HepG2 (cell line): Measurements from ENCODE around the gene RHOT2. TPM values are rescaled to one million over a fixed set of nuclear protein-coding genes. Genes with fewer than 3 reads are reported as not detected.

Experiments used
- ARID2 ChIP-seq: sonication (generic); formaldehyde crosslinking; IDR thresholded peaks from 2 replicates; pipeline ENCODE4 v1.8.1; 2022; ENCODE audit warnings: mild to moderate bottlenecking, missing genetic modification reagents, borderline replicate concordance
- BORCS8-MEF2B ChIP-seq: sonication (generic); formaldehyde crosslinking; IDR thresholded peaks from 2 replicates; pipeline ENCODE4 v1.8.0; 2022; ENCODE audit warnings: mild to moderate bottlenecking, missing genetic modification reagents
- CERS6 ChIP-seq: sonication (generic); formaldehyde crosslinking; IDR thresholded peaks from 2 replicates; pipeline ENCODE4 v1.5.0; 2020; ENCODE audit warnings: missing genetic modification reagents
- FOSL2 ChIP-seq: sonication (generic); formaldehyde crosslinking; IDR thresholded peaks from 2 replicates; pipeline ENCODE4 v1.4.0; 2020; ENCODE audit warnings: missing genetic modification reagents
- HMGA1 ChIP-seq: sonication (generic); formaldehyde crosslinking; conservative IDR thresholded peaks from 2 replicates; pipeline ENCODE4 v1.4.0; 2020; ENCODE audit warnings: missing genetic modification reagents
- MIER3 ChIP-seq: IDR thresholded peaks from 2 replicates; pipeline ENCODE4 v1.6.1; 2016; ENCODE audit warnings: missing compliant biosample characterization, borderline replicate concordance
- MXD1 ChIP-seq: sonication (generic); formaldehyde crosslinking; IDR thresholded peaks from 2 replicates; pipeline ENCODE4 v1.4.0; 2020; ENCODE audit warnings: mild to moderate bottlenecking, missing genetic modification reagents
- SIN3B ChIP-seq: fragments of 150-350 bp; IDR thresholded peaks from 2 replicates; pipeline ENCODE4 v1.6.1; 2014; ENCODE audit warnings: low read length
- ZBTB7B ChIP-seq: sonication (generic); formaldehyde crosslinking; IDR thresholded peaks from 2 replicates; pipeline ENCODE4 v1.4.0; 2020; ENCODE audit warnings: missing genetic modification reagents
- ZC3H13 ChIP-seq: sonication (generic); formaldehyde crosslinking; IDR thresholded peaks from 2 replicates; pipeline ENCODE4 v1.8.1; 2023; ENCODE audit warnings: mild to moderate bottlenecking, missing genetic modification reagents, moderate library complexity
- ZNF12 ChIP-seq: sonication (generic); formaldehyde crosslinking; IDR thresholded peaks from 2 replicates; pipeline ENCODE4 v1.5.0; 2020; ENCODE audit warnings: missing genetic modification reagents
- ZNF251 ChIP-seq: sonication (generic); formaldehyde crosslinking; IDR thresholded peaks from 2 replicates; pipeline ENCODE4 v1.9.0; 2021; ENCODE audit warnings: mild to moderate bottlenecking, missing genetic modification reagents
- ZNF318 ChIP-seq: sonication (generic); formaldehyde crosslinking; IDR thresholded peaks from 2 replicates; pipeline ENCODE4 v1.4.0; 2020; ENCODE audit warnings: mild to moderate bottlenecking, missing genetic modification reagents
- ZNF432 ChIP-seq: sonication (generic); formaldehyde crosslinking; IDR thresholded peaks from 2 replicates; pipeline ENCODE4 v1.5.0; 2020; ENCODE audit warnings: missing genetic modification reagents, mild to moderate bottlenecking, borderline replicate concordance
- ZNF468 ChIP-seq: sonication (generic); formaldehyde crosslinking; IDR thresholded peaks from 2 replicates; pipeline ENCODE4 v1.8.0; 2022; ENCODE audit warnings: mild to moderate bottlenecking, moderate library complexity, missing genetic modification reagents
- ZNF557 ChIP-seq: sonication (generic); formaldehyde crosslinking; IDR thresholded peaks from 2 replicates; pipeline ENCODE4 v1.4.0; 2020; ENCODE audit warnings: missing genetic modification reagents
- ZNF564 ChIP-seq: sonication (generic); formaldehyde crosslinking; IDR thresholded peaks from 2 replicates; pipeline ENCODE4 v1.8.1; 2023; ENCODE audit warnings: mild to moderate bottlenecking, missing genetic modification reagents
- ZNF570 ChIP-seq: sonication (generic); formaldehyde crosslinking; IDR thresholded peaks from 2 replicates; pipeline ENCODE4 v1.4.0; 2020; ENCODE audit warnings: mild to moderate bottlenecking, missing genetic modification reagents, borderline replicate concordance
- ZNF773 ChIP-seq: sonication (generic); formaldehyde crosslinking; IDR thresholded peaks from 2 replicates; pipeline ENCODE4 v1.4.0; 2020; ENCODE audit warnings: missing genetic modification reagents, borderline replicate concordance
- ZNF816 ChIP-seq: sonication (generic); formaldehyde crosslinking; IDR thresholded peaks from 2 replicates; pipeline ENCODE4 v1.8.0; 2022; ENCODE audit warnings: missing genetic modification reagents, mild to moderate bottlenecking, borderline replicate concordance
- ZSCAN12 ChIP-seq: sonication (generic); formaldehyde crosslinking; IDR thresholded peaks from 2 replicates; pipeline ENCODE4 v1.9.0; 2021; ENCODE audit warnings: mild to moderate bottlenecking, missing genetic modification reagents
- polyA plus RNA-seq, 8 experiments: library from polyadenylated mRNA; depleted of rRNA in 3 of 8; stranded (reverse) in 7 of 8; unstranded in 1 of 8; fragments of >200 nt; fragmentation: Illumina TruSeq in 4 of 8; extraction: Trizol in 4 of 8; gene quantifications; 2 replicates each; pipeline versions ENCODE4 v1.2.1 to v1.2.3, GENCODE V29; 2011 to 2016; ENCODE audit warnings: low read depth in 4 of 8, missing spikeins in 1 of 8, mixed read lengths in 1 of 8; ENCODE audit not compliant: insufficient read depth in 1 of 8
- total RNA-seq, 5 experiments: library from RNA; depleted of rRNA; stranded (reverse); fragments of >200 nt; fragmentation: Illumina TruSeq; extraction: Trizol; gene quantifications; 2 replicates each; pipeline ENCODE4 v1.2.3, GENCODE V29; 2016; ENCODE audit warnings: low read depth in 1 of 5

RHOT2 gene
- total and polyA plus RNA-seq, 2 of the 13 experiments (the other 11 are each of a cell fraction or from before 2014, with no cell fraction given): 63.6 to 76.9 TPM

- TF ChIP-seq ZNF557 (CRISPR knock-in tag) (no peak), ZNF773 (CRISPR knock-in tag) (no peak), ZNF564 (CRISPR knock-in tag) (no peak), FOSL2 (CRISPR knock-in tag) (peak; percentile 16; the same call in 1 of the 2 replicates), ZSCAN12 (CRISPR knock-in tag) (no peak; the same call in 1 of the 2 replicates), ZNF251 (no peak), ZNF468 (peak; percentile 61; the same call in 1 of the 2 replicates), HMGA1 (CRISPR knock-in tag) (no peak), ZNF318 (CRISPR knock-in tag) (no peak; the same call in 1 of the 2 replicates), ZBTB7B (no peak), ZNF816 (0 out of 2 replicates have a peak, but pooled peaks have one; percentile 78), SIN3B (no peak), ZNF432 (CRISPR knock-in tag) (peak; percentile 20; the same call in 1 of the 2 replicates), ARID2 (CRISPR knock-in tag) (0 out of 2 replicates have a peak, but pooled peaks have one; percentile 60), ZNF12 (CRISPR knock-in tag) (peak; percentile 15; the same call in 1 of the 2 replicates), BORCS8-MEF2B (CRISPR knock-in tag) (peak; percentile 32), ZC3H13 (CRISPR knock-in tag) (peak; percentile 77; the same call in 1 of the 2 replicates), MXD1 (CRISPR knock-in tag) (peak; percentile 75), MIER3 (CRISPR knock-in tag) (peak; percentile 49; the same call in 1 of the 2 replicates), CERS6 (CRISPR knock-in tag) (no peak), ZNF570 (CRISPR knock-in tag) (no peak)
Observed at GRCh38 chr16:636206-637080, 31.5 kb upstream of the RHOT2 start, which contains the start of gene METTL26 (continued).
